OCI-LY7 (cell line): ENCODE results near the gene ABHD12.

Experiments used
- EZH2phosphoT487 ChIP-seq: fragments of 200-600 bp; sonication (generic); IDR thresholded peaks from 2 replicates; pipeline ENCODE4 v1.6.1; 2018; ENCODE audit warnings: low read depth, borderline replicate concordance, mild to moderate bottlenecking, mixed run types, antibody characterized with exemption, low read length, moderate library complexity, mixed read lengths
- TF ChIP-seq, protein P1 (sequence below): fragments of 200-600 bp; sonication (generic); conservative IDR thresholded peaks from 2 replicates; pipeline ENCODE4 v1.5.1; 2014; ENCODE audit warnings: mild to moderate bottlenecking, antibody characterized with exemption, low read length, moderate library complexity, mixed read lengths

GRCh38 chr20:25397096-25397495, 6.5 kb upstream of the ABHD12 start:
- TF ChIP-seq, protein P1, sequence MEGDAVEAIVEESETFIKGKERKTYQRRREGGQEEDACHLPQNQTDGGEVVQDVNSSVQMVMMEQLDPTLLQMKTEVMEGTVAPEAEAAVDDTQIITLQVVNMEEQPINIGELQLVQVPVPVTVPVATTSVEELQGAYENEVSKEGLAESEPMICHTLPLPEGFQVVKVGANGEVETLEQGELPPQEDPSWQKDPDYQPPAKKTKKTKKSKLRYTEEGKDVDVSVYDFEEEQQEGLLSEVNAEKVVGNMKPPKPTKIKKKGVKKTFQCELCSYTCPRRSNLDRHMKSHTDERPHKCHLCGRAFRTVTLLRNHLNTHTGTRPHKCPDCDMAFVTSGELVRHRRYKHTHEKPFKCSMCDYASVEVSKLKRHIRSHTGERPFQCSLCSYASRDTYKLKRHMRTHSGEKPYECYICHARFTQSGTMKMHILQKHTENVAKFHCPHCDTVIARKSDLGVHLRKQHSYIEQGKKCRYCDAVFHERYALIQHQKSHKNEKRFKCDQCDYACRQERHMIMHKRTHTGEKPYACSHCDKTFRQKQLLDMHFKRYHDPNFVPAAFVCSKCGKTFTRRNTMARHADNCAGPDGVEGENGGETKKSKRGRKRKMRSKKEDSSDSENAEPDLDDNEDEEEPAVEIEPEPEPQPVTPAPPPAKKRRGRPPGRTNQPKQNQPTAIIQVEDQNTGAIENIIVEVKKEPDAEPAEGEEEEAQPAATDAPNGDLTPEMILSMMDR, result no peak
- TF ChIP-seq EZH2phosphoT487, result no peak
